HepG2 (cell line): ENCODE results near the gene PLCB1. TPM values are rescaled to one million over a fixed set of nuclear protein-coding genes. Genes with fewer than 3 reads are reported as not detected.

ENCODE experiments used
- ATAC-seq: fragments of 200-7000 bp; cut with Tn5 transposase; 3 replicates; pipeline ENCODE4 v1.9.1; 2020; ENCODE audit warnings: mild to moderate bottlenecking, moderate library complexity
- BruUV-seq: library from RNA; stranded (reverse); fragments of 400-500 nt; replicated peaks from 2 replicates; lab custom pipeline; 2021; lab: Mats Ljungman, UMichigan
- CTCF ChIA-PET: fragments of 300-600 bp; formaldehyde crosslinking; extraction: SDS; loops from one replicate; lab custom pipeline; 2021; ENCODE audit warnings: low total read pairs, inconsistent platforms, low intra/inter-chr PET ratio; lab: Yijun Ruan, JAX
- POLR2A ChIA-PET: fragments of 350-600 bp; sonication (Branson Sonifier 250); formaldehyde crosslinking; loops from one replicate; lab custom pipeline; 2020; ENCODE audit warnings: antibody characterized with exemption, inconsistent platforms; lab: Yijun Ruan, JAX
- DNase-seq: peaks from one replicate; pipeline ENCODE4 v3.0.0-alpha.2; 2015; ENCODE audit warnings: low spot score
- FAIRE-seq: peaks from 3 replicates; lab custom pipeline; 2011; peaks lifted over from hg19 to GRCh38; lab: Jason Lieb, UNC
- H2AFZ ChIP-seq: one replicate; pipeline ENCODE4 v1.6.1; 2011; ENCODE audit warnings: low read length, inconsistent platforms
- H3K27ac ChIP-seq: fragments of 300-600 bp; 3 replicates; pipeline ENCODE4 v1.8.0; 2011; ENCODE audit warnings: mixed run types, mild to moderate bottlenecking, mixed read lengths, low read length, inconsistent platforms; ENCODE audit not compliant: insufficient read depth; ENCODE audit errors: extremely low read length
- H3K27me3 ChIP-seq, 2 experiments: fragments of 200-600 bp in 1 of 2; 2 replicates in 1 of 2; 3 replicates in 1 of 2; pipeline versions ENCODE4 v1.6.0 to v1.8.0; 2011; ENCODE audit warnings: low read length in 2 of 2, mild to moderate bottlenecking in 2 of 2, moderate library complexity in 2 of 2, inconsistent platforms in 1 of 2; ENCODE audit not compliant: insufficient read depth in 2 of 2, control insufficient read depth in 1 of 2
- H3K36me3 ChIP-seq, 2 experiments: fragments of 200-600 bp in 1 of 2; replicated peaks in 1 of 2; 2 replicates in 1 of 2; 3 replicates in 1 of 2; pipeline versions ENCODE4 v1.5.1 to v1.8.0; 2011; ENCODE audit warnings: low read length in 2 of 2, inconsistent platforms in 1 of 2; ENCODE audit not compliant: insufficient read depth in 2 of 2, control insufficient read depth in 1 of 2
- H3K4me1 ChIP-seq: 2 replicates; pipeline ENCODE4 v1.5.1; 2012; ENCODE audit warnings: low read length, inconsistent platforms; ENCODE audit not compliant: insufficient read depth
- H3K4me2 ChIP-seq: 2 replicates; pipeline ENCODE4 v1.6.0; 2011; ENCODE audit warnings: low read depth, low read length, inconsistent platforms
- H3K4me3 ChIP-seq, 3 experiments: fragments of 200-600 bp in 1 of 3; sonication (generic), shearing (Covaris generic) in 1 of 3; replicated peaks in 1 of 3; 2 replicates each; pipeline ENCODE4 v1.5.1; 2011 to 2016; ENCODE audit warnings: low read length in 3 of 3, inconsistent platforms in 2 of 3, low read depth in 2 of 3, mild to moderate bottlenecking in 2 of 3, control low read depth in 1 of 3, mixed read lengths in 1 of 3; ENCODE audit not compliant: insufficient read depth in 1 of 3
- H3K79me2 ChIP-seq: one replicate; pipeline ENCODE4 v1.6.1; 2011; ENCODE audit warnings: low read length, inconsistent platforms; ENCODE audit not compliant: insufficient read depth
- H3K9ac ChIP-seq: 2 replicates; pipeline ENCODE4 v1.6.0; 2011; ENCODE audit warnings: mild to moderate bottlenecking, low read depth, low read length, inconsistent platforms; ENCODE audit not compliant: insufficient read depth
- H3K9me3 ChIP-seq: 2 replicates; pipeline ENCODE4 v1.5.1; 2012; ENCODE audit warnings: mild to moderate bottlenecking, low read length
- H4K20me1 ChIP-seq: 2 replicates; pipeline ENCODE4 v1.6.0; 2011; ENCODE audit warnings: inconsistent platforms, mild to moderate bottlenecking, low read length, moderate library complexity; ENCODE audit not compliant: insufficient read depth
- MTERF4 ChIP-seq: sonication (generic); formaldehyde crosslinking; IDR thresholded peaks from 2 replicates; pipeline ENCODE4 v1.8.0; 2023; ENCODE audit warnings: mild to moderate bottlenecking, missing genetic modification reagents
- ZBTB4 ChIP-seq: sonication (generic); formaldehyde crosslinking; IDR thresholded peaks from 2 replicates; pipeline ENCODE4 v1.4.0; 2020; ENCODE audit warnings: missing genetic modification reagents, mild to moderate bottlenecking, borderline replicate concordance
- ZBTB40 ChIP-seq, 2 experiments: fragments of 450-650 bp in 1 of 2; sonication (generic) in 1 of 2; formaldehyde crosslinking in 1 of 2; IDR thresholded peaks; 2 replicates each; pipeline versions ENCODE4 v1.6.1 to v1.8.0; 2016 to 2022; ENCODE audit warnings: antibody characterized with exemption in 1 of 2, mild to moderate bottlenecking in 1 of 2, missing genetic modification reagents in 1 of 2
- ZNF430 ChIP-seq: sonication (generic); formaldehyde crosslinking; IDR thresholded peaks from 2 replicates; pipeline ENCODE4 v1.9.0; 2021; ENCODE audit warnings: mild to moderate bottlenecking, missing genetic modification reagents
- WGBS: methylation state at CpG from one replicate; pipeline ENCODE4 v1.1.6; 2017; ENCODE audit warnings: low lambda C conversion rate; 5-methylcytosine and 5-hydroxymethylcytosine counted together
- in situ Hi-C: cut with HindIII; loops from 2 replicates; pipeline ENCODE4 v1.10.0; 2017; ENCODE audit warnings: low pct_unique_long_range_greater_than_20kb; ENCODE audit not compliant: extremely low pct_ligation_motif_present
- intact Hi-C: fragments of 100-400 bp; cut with micrococcal nuclease; formaldehyde crosslinking; loops from one replicate; pipeline ENCODE4 v1.10.0; 2022; ENCODE audit not compliant: unreplicated experiment
- polyA plus RNA-seq, 8 experiments: library from polyadenylated mRNA; depleted of rRNA in 3 of 8; stranded (reverse) in 7 of 8; unstranded in 1 of 8; fragments of >200 nt; fragmentation: Illumina TruSeq in 4 of 8; extraction: Trizol in 4 of 8; gene quantifications; 2 replicates each; pipeline versions ENCODE4 v1.2.1 to v1.2.3, GENCODE V29; 2011 to 2016; ENCODE audit warnings: low read depth in 4 of 8, missing spikeins in 1 of 8, mixed read lengths in 1 of 8; ENCODE audit not compliant: insufficient read depth in 1 of 8
- total RNA-seq, 5 experiments: library from RNA; depleted of rRNA; stranded (reverse); fragments of >200 nt; fragmentation: Illumina TruSeq; extraction: Trizol; gene quantifications; 2 replicates each; pipeline ENCODE4 v1.2.3, GENCODE V29; 2016; ENCODE audit warnings: low read depth in 1 of 5

Gene PLCB1
- total and polyA plus RNA-seq, 2 of the 13 experiments (the other 11 are each of a cell fraction or from before 2014, with no cell fraction given) = 42.4 to 55.9 TPM

DNA sequence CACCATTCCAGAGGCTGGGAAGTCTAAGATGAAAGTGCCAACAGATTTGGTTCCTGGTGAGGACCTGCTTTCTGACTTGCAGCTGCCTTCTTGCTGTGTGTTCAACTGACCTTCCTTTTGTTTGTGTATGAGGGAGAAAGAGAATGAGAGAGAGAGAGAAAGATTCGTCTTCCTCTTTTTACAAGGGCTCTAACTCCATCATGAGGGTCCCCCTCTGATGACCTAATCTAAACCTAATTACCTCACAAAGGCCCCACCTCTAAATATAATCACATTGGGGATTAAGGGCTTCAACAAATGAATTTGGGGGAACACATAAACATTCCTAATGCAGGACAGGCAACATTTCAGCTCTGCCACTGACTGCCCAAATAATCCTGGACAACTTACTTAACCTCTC, 130.7 kb downstream of the PLCB1 start:
- in situ Hi-C loops = no loop called here
- POLR2A ChIA-PET = no interaction called here

More for the DNA sequence above, 130.7 kb downstream of the PLCB1 start:
- FAIRE-seq (no peak), ATAC-seq (no peak)
- no TSS peak for BruUV-seq
- Histone ChIP-seq H3K27me3 (no peaks in the 10 kb centered on the region), H2AFZ (no peak overlapping the region), H3K4me2 (no peak overlapping the region), H3K4me3 (no peak overlapping the region), H4K20me1 (no peaks in the 10 kb centered on the region; the same call in 1 of the 2 replicates), H3K79me2 (peaks cover 1% of the 10 kb centered on the region), H3K36me3 (peaks cover 4 to 8% of the 10 kb centered on the region in 2 experiments; a peak in 3 of 5 replicates), H3K4me1 (no peaks in the 10 kb centered on the region)
- CTCF ChIA-PET = no interaction called here
- TF ChIP-seq ZNF430 (CRISPR knock-in tag) (no peak), MTERF4 (CRISPR knock-in tag) (no peak), ZBTB40 (IDR thresholded peaks at IDR 0.05) (no peak), ZBTB40 (CRISPR knock-in tag; IDR thresholded peaks at IDR 0.05) (no peak), ZBTB4 (no peak)
- TF ChIP-seq, all 625 proteins: peak for 0
- no peak overlapping the region for H3K27ac ChIP-seq
- no peak overlapping the region for H3K9ac ChIP-seq
- intact Hi-C loops = no loop called here
- WGBS = 95% methylated on average over 1 of the region's 1 CpG
- H3K9me3 ChIP-seq = no peaks in the 10 kb centered on the region
- DNase-seq = no peak
